Measurements from ENCODE around the gene TUG1. TPM values are rescaled to one million over a fixed set of nuclear protein-coding genes. Genes with fewer than 3 reads are reported as not detected.

Gene TUG1
- total RNA-seq, result 28.5 and 42.9 TPM in 2 replicates

DNA sequence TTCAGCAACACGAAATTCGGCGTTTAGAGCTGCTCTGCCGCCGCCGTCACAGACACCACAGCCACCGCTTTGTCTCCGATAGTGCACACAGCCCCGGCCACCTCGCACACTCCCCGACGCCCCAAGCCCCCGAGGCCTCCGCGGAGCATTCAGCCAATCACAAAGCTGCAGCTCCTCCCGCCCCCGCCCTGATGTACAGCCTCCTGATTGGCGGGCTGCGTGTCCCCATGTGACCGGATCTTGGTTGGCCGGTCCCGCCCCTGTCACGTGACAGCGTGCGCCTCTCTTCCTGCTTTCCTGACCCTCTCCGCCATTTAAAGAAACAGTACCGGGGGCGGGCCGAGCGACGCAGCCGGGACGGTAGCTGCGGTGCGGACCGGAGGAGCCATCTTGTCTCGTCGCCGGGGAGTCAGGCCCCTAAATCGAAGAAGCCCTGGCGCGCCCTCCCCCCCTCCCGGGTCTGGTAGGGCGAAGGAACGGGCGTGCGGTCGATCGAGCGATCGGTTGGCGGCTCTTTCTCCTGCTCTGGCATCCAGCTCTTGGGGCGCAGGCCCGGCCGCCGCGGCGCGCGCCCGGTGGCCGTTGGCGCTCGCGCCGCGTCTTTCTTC is at the start of gene TUG1:
Gene TUG1, plus strand, starts transcription at position 342 of the 608 bp plus-strand sequence.

DNA sequence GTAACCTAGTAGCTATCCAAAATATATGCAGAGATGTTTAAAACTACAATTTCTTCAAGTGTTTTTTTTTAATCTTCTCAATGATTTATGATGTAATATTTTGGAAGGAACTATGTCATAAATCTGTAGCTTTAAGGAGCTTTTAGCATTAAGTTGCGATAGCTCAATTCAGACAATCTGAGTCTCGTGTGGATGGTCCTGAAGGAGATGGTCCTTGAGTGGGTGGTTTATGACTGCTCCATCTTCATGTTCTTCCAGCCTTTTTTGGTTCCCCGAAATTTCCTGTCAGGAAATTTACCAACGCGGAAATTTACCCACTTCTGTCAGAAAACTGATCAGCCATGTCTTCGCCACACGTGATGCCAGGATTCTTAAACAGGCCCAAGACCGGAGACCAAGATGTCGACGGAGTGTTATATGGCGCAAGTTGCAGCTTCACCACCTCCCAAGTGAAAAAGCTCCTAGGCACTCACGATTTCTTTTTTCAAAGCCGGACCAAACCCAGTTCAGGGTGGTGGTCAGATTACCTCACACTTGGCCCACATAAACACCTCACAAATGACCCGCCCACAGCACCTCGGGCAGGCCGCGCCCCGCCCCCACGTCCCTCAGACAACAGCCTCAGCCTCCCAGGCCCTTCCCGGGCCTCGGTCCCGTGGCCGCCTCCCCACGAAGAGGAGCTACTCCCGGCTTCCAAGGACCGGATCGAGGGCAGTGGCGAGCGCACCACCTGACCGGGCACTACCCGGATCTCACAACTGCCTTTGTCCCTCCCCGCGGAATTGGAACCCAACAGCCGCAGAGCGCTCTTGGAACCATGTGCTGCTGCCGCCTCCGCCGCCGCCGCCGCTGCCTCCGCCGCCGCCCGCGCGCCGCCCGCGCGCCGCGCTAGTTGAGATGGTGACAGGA is 796 bp upstream of the TUG1 start, which contains the start of gene MORC2:
Gene MORC2, minus strand, starts transcription at position 760 of the 909 bp plus-strand sequence. CDS start 885 bp downstream, outside the sequence.

Other genes starting within 250 kb of the TUG1 start
- gene MORC2, start 491 bp upstream of the TUG1 start, total RNA-seq, result 13.6 and 14.5 TPM in 2 replicates
- 90.1 and 122 TPM in 2 replicates for gene SMTN, start 112.1 kb downstream of the TUG1 start, total RNA-seq
- 119 and 129 TPM in 2 replicates for gene SELENOM, start 138.3 kb downstream of the TUG1 start, total RNA-seq
- under 0.01 and 0.12 TPM in 2 replicates for gene INPP5J, start 153.7 kb downstream of the TUG1 start, total RNA-seq
- 0.13 TPM in 1 of 2 replicates, not detected in the other for gene PLA2G3, start 171.2 kb downstream of the TUG1 start, total RNA-seq
- 23.0 and 29.3 TPM in 2 replicates for gene RNF185, start 190.9 kb downstream of the TUG1 start, total RNA-seq
- 19.6 and 23.4 TPM in 2 replicates for gene LIMK2, start 243.0 kb downstream of the TUG1 start, total RNA-seq

All from aortic smooth muscle cell (primary cell).